Stimulated activated CD4-positive, alpha-beta T cell treated with anti-CD3 and anti-CD28 coated beads, Interleukin-1b, Interleukin-23, amount 100 ng/mL, for 24 hours (primary cell): ENCODE results near the gene TSSC4.

ENCODE experiments used
- DNase-seq, 4 experiments: peaks; one replicate each; pipeline ENCODE4 v3.0.0-alpha.2; 2020; ENCODE audit warnings: low read depth in 4 of 4, low spot score in 1 of 4

TSSC4 gene

DNA sequence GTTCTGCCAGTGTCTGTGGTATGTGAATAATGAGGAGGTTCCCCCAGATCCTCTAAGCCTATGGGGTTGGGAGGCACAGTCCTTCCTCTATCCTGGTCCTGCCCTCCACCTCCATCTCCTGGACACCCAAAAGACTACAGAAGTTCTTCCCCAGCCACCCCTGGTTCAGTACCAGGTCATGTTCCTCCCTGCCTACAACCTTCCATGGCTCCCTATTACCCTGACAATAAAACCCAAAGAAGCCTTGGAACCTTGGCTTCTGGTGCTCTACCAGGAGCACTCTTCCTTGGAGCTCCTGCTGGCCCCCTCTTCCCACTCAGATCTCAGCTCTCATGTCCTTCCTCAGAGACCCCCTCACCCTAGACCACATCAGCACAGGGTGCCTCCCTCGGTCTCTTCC lies 30.8 kb downstream of the TSSC4 start:
- no peak for DNase-seq

DNA sequence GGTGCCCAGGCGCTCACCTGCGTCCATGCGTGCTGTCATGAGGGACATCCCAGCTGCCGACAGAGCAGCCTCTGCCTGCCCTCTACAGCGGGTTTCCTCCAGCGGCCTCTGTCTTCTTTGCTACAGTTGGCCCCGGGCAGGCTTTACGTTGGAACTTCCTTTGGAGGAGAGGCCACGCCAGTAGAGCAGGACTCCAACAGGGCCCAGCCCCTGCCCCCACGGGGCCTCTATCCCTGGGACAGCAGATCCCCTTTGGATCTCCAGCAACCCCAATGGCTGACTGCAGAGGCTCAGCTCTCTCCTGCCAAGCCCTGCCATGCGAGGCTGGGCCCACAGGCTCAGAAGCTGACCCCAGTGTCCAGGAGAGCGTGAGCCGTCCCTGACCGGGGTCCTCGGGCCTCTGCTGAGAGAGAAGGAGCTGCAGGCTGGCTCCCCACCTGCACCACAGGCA lies 31.6 kb downstream of the TSSC4 start:
- no peak for DNase-seq

DNA sequence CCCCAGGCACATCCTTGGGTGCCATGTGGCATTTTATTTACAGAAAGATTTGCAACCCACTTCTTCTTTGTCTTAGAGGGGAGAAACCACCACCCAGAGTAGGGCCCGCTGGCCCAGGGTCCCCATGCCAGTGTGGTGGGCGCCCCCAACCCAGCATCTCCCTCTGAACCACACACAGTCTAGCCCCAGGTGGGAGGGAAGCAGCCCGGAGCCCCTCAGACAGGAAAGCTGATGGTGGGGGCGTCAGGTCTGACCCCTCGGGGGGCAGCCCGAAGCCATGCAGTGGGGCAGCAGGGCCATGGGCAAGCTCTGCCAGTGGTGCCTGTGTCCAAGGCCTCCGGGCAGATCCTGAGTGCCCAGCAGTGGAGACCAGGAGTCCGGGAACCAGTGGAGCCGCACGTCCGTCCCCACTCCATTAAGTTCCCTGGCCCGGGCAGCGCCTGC lies 32.1 kb downstream of the TSSC4 start:
- DNase-seq: no peak

DNA sequence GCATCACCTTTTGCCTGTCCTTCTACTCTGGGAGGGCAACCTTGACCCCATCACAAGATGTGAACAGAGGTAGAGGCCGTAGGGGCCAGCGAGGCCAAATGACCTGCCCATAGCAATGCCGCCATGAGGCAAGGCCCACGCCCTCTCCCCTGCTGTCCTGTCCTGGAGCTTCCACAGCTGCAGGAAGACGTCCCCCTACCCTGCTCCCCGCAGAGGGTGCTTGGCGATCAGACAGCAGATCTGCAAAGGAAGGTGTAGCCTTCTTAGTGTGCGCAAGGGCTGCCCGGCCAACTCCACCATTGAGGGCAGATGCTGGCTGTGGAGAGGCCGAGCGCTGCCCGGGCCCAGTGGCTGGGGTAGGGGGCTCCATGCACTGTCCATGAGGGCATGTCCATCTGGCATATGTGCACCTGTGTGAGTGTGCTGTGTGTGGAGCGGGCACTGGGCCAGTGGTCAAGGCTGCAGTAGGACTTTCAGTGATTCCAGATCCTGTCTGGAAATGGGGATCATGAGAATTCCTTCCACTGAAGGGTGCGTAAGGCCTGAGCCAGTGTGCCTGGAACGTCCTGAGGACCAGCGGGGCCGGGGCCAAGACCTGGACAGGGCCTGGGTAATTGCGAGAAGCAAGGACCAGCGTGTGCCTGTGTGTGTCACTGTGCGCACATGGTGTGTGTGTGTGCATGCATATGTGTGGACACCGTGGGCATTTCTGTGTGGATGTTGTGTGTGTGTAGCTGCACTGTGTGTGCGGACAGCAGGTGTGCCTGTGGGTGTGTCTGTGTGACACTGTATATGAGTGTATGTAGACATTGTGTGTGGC lies 32.8 kb downstream of the TSSC4 start:
- DNase-seq: no peak

DNA sequence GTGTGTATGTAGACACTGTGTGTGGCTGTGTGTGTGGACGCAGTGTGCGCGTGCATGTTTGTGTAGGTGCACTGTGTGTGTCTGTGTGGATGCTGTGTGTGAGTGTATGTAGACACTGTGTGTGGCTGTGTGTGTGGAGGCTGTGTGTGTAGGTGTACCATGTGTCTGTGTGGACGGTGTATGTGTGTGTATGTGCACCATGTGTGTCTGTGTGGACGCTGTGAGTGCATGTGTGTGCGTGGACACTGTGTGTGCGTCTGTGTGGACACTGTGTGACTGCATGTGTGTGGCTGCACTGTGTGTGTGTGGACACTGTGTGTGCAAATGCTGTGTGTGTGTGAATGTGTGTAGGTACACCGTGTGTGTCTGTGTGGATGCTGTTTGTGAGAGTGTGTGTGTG lies 33.5 kb downstream of the TSSC4 start:
- no peak for DNase-seq

DNA sequence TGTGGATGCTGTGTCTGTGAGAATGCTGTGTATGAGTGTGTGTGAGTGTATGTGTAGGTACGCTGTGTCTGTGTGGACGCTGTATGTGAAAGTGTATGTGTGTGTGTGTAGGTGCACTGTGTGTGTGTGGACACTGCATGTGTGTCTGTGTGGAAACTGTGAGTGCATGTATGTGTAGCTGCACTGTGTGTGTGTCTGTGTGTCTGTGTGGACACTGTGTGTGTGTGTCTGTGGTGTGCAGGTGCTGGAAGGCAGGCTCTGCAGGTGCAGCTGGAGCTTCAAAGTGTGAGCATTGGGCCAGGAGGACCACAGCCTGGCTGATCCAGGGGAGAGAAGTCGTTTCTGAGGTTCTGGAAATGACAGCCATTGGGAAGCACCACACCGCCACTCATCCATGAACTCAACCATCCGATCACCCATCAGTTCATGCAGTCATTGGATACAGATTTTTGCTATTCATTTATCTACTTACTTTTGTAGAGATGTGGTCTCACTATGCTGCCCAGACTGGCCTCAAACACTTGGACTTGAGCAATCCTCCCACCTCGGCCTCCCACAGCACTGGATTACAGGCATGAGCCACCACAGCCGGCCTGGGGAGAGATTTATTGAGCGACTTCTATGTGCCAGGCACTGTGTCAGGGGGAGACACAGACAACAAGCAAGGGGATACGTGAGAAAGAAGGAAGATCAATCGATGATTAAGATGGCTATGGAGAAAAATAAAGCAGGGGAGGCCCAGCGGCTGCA lies 34.1 kb downstream of the TSSC4 start:
- no peak for DNase-seq

DNA sequence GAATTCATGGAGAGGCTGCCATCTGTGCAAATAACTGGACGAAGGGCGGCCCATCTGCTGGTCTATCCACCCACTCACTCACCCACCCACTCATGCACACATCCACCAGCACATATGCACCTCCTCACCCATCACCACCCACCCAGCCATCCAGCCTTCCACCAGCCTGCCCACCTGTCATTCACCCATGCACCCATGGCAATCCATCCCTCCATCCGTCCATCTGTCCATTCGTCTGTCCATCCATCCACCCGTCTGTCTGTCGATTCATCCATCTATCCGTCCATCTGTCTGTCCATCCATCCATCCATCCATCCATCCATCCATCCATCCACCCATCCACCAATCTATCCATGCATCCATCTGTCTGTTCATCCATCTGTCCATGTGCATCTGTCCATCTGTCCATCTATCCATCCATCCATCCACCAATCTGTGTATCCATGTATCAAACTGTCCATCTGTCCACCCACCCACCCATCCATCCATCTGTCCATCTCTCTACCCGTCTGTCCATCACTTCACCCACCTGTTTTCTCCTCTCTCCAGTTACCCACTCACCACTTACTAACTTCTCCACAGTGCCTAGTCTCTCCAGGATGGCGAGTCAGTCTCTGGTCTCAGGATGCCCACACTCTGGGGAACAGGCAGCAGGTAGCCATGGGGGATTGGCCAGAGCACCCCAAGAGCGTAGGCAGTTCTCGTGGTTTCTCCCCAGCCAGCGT lies 34.9 kb downstream of the TSSC4 start:
- DNase-seq: no peak

DNA sequence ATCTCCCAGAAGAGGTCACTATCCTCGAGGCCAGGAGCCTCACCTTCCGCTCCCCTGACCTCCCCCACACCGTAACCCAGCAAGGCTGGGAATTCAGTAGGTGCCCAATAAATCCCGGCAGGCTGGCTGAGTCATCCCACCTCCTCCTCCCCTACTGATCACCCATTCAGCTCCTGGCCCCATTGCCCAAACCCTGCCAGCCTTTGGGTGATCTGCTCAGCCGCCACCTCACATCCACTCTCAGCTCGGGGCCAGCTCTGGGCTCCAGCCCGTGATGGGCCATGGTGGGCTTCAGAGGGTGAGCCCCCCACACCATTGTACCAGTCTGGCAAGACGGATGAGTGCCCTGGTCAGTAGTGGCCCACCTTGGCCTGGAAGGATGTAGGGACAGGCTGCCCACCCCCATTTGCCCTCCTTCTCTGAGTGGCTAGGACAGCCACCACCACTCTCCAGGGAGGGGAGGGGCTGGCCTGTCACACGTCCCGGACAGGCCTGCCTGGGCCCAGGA lies 35.5 kb downstream of the TSSC4 start:
- DNase-seq: no peak

DNA sequence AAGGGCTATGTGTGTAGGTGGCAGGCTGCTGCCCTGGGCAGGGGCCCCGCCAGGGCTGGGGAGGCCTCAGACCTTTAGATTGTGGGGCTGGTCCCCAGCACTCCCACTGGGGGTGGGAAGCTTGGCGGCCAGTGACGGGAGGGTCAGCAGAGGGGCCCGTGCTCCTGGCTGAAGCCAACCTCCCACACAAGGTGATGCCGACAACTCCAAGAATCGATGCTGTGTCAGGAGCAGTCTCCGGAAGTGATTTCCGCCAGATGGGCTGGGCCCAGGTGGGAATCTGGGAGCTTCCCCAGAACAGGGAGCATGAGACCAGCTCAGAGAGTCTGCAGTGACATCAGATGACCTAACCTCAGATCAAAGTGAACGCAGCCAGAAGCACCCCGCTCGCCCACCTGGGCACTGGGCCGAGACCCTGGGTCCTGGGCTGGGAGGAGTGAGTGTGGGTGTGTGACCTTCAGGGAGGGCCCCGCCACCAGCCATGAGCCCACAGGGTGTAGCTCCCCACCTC lies 36.0 kb downstream of the TSSC4 start:
- no peak for DNase-seq

DNA sequence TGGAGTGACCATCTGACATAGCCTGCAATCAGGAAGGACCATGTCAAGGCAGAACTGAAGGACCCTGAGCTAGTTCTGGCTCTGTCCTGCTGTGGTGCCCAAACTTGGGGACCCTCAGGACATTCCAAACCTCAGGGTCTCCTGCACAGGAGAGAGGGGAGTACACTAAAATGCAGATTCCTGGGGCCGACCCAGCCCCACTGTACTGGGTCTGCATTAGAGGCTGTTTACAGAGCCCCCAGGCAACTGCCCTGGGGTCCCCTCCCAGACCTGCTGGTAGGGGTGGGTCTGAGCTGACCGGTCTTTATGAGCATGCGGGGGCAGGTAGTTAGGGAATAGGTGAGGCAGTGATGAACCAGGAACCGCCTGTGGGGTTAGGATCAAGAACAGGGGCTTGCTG lies 37.0 kb downstream of the TSSC4 start:
- no peak for DNase-seq

DNA sequence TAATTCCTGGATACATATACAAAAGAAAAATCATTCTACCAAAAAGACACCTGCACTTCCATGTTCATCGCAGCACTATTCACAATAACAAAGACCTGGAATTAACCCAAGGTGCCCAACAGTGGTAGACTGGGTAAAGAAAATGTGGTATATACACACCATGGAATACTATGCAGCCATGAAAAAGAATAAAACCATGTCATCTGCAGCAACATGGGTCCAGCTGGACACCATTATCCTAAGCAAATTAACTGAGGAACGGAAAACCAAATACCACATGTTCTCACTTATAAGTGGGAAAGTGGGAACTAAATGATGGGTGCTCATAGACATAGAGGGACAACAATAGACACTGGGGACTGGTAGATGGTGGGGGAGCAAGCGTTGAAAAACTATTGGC lies 39.3 kb downstream of the TSSC4 start:
- no peak for DNase-seq

DNA sequence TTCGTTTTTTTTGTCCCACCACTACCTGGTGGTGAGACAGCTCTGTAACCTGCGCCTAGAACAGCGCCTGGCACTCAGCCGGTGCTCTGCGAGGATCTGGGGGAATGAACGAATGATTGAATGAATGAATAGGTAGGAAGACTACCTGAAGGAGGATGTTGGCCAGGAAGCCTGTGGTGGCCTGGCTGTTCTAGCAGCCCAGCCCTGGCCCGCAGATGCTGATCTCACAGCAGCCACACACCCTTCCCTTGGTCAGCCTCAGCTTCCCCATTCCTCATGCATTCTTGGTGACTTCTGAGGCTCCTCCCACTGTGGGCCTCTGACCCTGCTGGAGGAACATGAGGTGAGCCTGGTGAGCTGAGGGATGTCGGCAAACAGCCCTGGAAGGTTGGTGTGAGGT lies 40.1 kb downstream of the TSSC4 start:
- no peak for DNase-seq

DNA sequence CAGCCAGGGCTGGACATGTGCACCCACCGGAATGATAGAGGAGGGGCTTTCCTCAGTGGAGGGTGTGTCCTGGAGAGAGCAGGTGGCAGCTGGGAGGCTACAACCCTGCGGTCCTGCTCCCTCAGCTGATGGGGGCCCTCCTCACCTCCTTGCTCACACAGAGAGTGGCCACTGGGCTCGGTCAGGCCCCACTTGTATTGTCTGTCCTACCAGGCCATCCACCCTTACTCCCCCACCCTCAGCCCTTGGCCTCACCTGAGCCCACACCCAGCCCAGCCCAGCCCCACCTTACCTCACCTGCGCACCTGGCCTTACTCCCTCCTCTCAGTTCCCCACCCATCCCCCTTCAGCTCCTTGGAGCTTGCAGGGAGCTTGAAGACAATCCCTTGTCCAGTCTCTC lies 40.6 kb downstream of the TSSC4 start:
- DNase-seq: no peak

DNA sequence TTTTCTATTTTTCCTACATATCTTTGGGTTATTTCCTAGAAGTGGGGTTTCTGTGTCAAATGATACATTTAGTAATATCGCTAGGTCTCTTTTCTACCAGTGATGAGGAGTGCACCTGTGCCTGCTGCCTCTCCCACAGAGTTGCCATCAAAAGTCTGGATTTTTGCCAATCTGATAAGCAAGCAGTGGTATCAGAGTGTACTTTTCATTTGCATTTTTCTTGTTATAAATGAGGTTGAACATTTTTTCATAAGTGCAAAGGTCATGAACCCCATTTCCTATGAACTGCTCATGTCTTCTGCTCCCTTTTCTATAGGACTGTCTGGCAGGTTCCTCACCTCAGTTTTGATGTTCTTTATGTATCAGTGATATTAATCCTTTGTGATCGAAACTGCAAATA lies 42.0 kb downstream of the TSSC4 start:
- DNase-seq: no peak

DNA sequence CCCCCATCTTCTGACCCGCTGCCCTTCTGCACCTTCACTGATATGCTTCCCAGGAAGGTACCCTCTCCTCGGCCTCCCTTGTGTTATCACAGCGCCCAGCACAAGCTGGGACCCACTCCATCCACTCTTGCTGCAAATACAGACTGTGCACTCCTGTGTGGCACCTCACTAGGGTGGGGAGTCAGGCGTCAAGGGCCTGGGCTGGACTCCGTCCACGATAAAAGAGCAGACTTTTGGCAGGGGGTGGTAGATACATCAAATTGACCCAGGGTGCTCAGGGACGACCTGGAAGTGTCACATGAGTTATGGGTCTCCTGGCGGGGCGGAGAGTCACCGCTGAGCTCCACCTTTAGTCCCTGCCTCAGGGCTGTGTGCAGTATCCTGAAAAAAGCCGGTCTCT lies 42.9 kb downstream of the TSSC4 start:
- DNase-seq: no peak

DNA sequence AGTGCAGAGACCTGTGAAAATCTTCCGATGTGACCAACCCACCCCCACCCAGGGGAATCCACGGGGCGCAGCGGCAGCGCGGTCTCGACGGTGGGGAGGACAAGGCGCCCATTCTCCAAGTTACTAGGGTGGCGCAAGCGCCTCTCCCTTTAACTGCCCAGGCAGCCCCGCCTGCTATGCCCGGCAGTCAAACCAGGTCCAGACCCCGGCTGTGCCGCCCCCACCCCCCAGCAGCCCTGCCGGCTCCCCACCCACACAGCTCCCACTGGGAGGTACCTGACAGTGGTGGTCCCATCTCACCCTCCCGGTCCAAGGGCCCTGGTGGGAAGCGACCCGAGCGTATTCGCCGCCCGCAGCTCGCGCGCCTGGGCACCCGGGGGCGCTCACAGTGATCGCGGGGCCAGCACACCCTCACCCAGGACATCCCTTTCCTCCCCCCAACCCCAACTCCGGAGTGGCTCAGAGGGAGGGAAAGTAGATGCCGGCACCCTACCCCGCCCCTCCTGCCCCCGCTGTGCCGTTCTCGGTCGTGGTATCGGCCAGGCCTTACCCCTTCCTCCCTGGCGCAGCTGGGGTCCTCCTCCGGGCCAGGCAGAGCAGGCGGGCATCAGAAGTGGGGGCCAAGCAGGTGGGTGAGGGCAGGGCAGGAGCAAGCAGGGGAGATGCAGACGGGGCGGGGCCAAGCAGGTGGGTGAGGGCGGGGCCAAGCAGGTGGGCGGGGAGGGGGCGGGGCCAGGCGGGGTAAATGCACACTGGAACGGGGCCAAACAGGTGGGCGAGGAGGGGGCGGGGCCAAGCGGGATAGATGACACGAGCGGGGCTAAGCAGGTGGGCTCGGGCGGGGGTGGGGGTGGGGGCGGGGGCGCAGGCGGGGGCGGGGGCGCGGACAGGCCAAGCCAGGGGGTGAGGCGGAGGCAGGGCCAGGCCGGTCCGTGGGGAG lies 43.6 kb downstream of the TSSC4 start, which contains the start of gene TRPM5:
TRPM5 (minus strand) TSS at position 634 of the 940 bp plus-strand sequence. CDS start 21,478 bp downstream, outside the sequence.
- peak; percentile 59 to 74 (median 62) for DNase-seq

DNA sequence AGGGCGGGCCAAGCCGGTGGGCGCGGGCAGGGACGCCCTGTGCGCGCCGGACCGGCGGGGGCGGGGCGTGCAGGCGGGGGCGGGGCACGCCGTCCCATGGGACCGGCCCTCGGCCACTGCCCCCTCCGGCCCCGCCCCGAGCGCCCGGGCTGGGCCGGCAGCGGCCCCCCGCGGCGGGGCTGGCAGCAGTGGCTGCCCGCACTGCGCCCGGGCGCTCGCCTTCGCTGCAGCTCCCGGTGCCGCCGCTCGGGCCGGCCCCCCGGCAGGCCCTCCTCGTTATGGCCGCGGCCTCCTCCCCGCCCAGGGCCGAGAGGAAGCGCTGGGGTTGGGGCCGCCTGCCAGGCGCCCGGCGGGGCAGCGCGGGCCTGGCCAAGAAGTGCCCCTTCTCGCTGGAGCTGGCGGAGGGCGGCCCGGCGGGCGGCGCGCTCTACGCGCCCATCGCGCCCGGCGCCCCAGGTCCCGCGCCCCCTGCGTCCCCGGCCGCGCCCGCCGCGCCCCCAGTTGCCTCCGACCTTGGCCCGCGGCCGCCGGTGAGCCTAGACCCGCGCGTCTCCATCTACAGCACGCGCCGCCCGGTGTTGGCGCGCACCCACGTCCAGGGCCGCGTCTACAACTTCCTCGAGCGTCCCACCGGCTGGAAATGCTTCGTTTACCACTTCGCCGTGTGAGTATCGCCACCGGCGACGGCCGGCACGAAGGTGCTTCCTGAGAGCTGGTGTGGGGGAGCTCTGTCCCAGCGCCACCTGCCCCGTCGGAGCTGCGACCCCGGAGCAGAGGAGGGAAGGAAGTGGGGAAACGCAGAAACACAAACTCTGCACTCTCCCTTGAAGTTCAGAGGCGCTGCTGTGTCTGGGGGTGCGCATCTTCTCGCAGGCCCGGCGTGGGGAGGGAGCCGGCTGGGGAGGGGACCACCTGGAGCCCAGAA lies 44.5 kb downstream of the TSSC4 start, which contains the start of gene KCNQ1:
KCNQ1 (plus strand) TSS at position 188 of the 925 bp plus-strand sequence; CDS start at position 279, 91 bp downstream.
- DNase-seq: peak in 1 of 4 experiments; percentile 51

DNA sequence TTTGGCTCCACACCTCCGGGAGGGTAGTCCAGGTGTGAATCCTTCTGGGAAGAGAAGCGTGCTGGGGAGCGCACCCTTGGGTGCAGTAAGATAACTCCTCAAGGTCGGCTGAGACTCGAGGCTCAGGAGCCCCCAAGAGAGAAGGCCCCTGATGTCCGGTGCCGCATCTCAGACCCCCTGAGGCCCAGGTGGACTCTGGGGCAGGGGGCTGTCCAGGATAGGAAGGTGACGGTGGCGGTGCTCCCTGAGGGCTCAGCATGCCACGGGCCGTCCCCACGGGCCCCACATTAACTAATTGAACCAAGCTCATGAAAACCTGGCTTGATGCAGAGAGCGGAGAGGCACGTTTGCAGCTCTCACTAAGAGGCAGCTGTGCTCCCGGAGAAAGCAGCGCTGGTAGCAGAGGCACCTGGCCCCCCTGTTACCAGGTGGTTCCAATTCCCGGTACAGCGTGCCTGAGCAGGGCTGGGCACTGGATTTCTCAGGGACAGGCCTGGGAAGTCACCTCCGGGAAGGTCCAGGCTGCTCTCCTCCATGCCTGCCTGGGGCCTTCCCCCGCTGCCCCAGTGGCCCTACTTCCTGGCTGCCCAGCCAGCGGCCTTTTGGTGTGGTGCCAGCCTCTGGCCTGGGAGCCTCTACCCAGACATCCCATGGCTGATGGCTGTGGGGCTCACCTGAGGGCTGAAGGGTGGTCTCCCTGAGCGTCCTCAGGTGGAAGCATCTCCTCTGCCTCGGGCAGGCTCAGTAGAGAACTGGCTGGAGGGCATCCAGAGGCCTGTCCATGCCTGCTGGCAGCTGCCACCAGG lies 45.4 kb downstream of the TSSC4 start:
- DNase-seq: no peak
